ENCODE measurements around the gene UST.

- TF ChIP-seq POLR2AphosphoS5 (IDR thresholded peaks at IDR 0.05) (no peak), CTCF (IDR thresholded peaks at IDR 0.05) (no peak), POLR2A (IDR thresholded peaks at IDR 0.05) (no peak)
These were observed 312.7 kb downstream of the UST start for GRCh38 chr6:149059557-149059956.
